DOHH2 (cell line): ENCODE measurements around the gene SLC4A3.

ENCODE experiments used
- H3F3A ChIP-seq: fragments of 200-600 bp; sonication (generic), shearing (Covaris generic); 2 replicates; pipeline ENCODE4 v1.6.0; 2016; ENCODE audit warnings: antibody characterized with exemption, mild to moderate bottlenecking; ENCODE audit not compliant: control insufficient read depth, insufficient read depth
- H3K27ac ChIP-seq: fragments of 200-600 bp; sonication (generic); 2 replicates; pipeline ENCODE4 v1.5.1; 2014; ENCODE audit warnings: low read depth, mild to moderate bottlenecking, low read length, moderate library complexity
- H3K27me3 ChIP-seq: fragments of 200-600 bp; sonication (generic); 2 replicates; pipeline ENCODE4 v1.6.1; 2014; ENCODE audit warnings: mild to moderate bottlenecking, low read length, mixed read lengths; ENCODE audit not compliant: control insufficient read depth
- H3K36me3 ChIP-seq: fragments of 200-600 bp; sonication (generic); 2 replicates; pipeline ENCODE4 v1.6.1; 2014; ENCODE audit warnings: mild to moderate bottlenecking, low read length, moderate library complexity, mixed read lengths; ENCODE audit not compliant: control insufficient read depth
- H3K4me1 ChIP-seq: fragments of 200-600 bp; sonication (generic); 2 replicates; pipeline ENCODE4 v1.6.1; 2014; ENCODE audit warnings: mild to moderate bottlenecking, low read length, mixed read lengths; ENCODE audit not compliant: control insufficient read depth
- H3K4me2 ChIP-seq: fragments of 200-600 bp; sonication (generic); 2 replicates; pipeline ENCODE4 v1.6.0; 2014; ENCODE audit warnings: mild to moderate bottlenecking, low read length, moderate library complexity
- H3K4me3 ChIP-seq: fragments of 200-600 bp; sonication (generic); 2 replicates; pipeline ENCODE4 v1.5.1; 2014; ENCODE audit warnings: mild to moderate bottlenecking, low read length, mixed read lengths
- H3K79me2 ChIP-seq: fragments of 200-600 bp; sonication (generic); 2 replicates; pipeline ENCODE4 v1.6.1; 2014; ENCODE audit warnings: mild to moderate bottlenecking, low read length, mixed read lengths; ENCODE audit not compliant: control insufficient read depth
- H3K9me2 ChIP-seq: fragments of 200-600 bp; sonication (generic); replicated peaks from 2 replicates; pipeline ENCODE4 v1.6.1; 2014; ENCODE audit warnings: mild to moderate bottlenecking, low read length, mixed read lengths; ENCODE audit not compliant: control insufficient read depth
- H3K9me3 ChIP-seq: fragments of 200-600 bp; sonication (generic); 2 replicates; pipeline ENCODE4 v1.6.1; 2014; ENCODE audit warnings: antibody characterized with exemption, low read length, mixed read lengths; ENCODE audit not compliant: control insufficient read depth, insufficient read depth
- H4K20me1 ChIP-seq: fragments of 200-600 bp; sonication (generic); 2 replicates; pipeline ENCODE4 v1.6.0; 2014; ENCODE audit warnings: low read depth, mild to moderate bottlenecking, antibody characterized with exemption, low read length, moderate library complexity; ENCODE audit not compliant: control insufficient read depth, insufficient read depth
- EZH2phosphoT487 ChIP-seq: fragments of 200-600 bp; sonication (generic); IDR thresholded peaks from 2 replicates; pipeline ENCODE4 v1.6.1; 2017; ENCODE audit warnings: borderline replicate concordance, mild to moderate bottlenecking, antibody characterized with exemption, low read length, moderate library complexity, mixed read lengths
- TF ChIP-seq, protein P1 (sequence below): fragments of 200-600 bp; sonication (generic); IDR thresholded peaks from one replicate; pipeline ENCODE4 v1.5.1; 2014; ENCODE audit warnings: antibody characterized with exemption, mild to moderate bottlenecking, low read depth, low read length; ENCODE audit not compliant: poor library complexity, severe bottlenecking

The SLC4A3 gene

DNA sequence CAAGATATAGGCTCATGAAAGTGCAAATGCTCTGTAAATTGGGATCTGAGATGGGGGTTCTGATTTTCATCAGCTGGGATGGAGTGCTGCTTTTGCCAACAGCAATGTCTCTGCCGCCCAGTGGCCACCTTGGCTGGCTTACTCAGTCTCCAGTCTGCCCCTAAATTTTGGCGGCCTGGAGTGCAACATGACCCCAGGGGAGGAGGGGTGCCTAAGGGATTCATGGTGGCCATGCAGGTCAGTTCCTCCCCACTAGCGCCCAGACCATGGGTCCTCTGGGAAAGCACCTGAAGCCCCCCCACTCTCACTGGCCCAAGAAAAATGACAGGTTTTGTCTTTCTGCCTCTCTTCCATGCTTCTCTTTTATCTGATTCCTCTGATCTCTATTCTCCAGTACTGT is 45.0 kb downstream of the SLC4A3 start:
- H3F3A ChIP-seq = no peaks in the 10 kb centered on the region
- no peaks in the 10 kb centered on the region for H3K9me2 ChIP-seq

GRCh38 chr2:219675221-219675620 is 47.8 kb downstream of the SLC4A3 start:
- Histone ChIP-seq H3K27ac (no peak overlapping the region), H4K20me1 (no peaks in the 10 kb centered on the region), H3K9me3 (no peaks in the 10 kb centered on the region), H3K36me3 (no peaks in the 10 kb centered on the region), H3K79me2 (no peaks in the 10 kb centered on the region), H3K27me3 (peaks cover 18% of the 10 kb centered on the region; the same call in 1 of the 2 replicates), H3K9me2 (no peaks in the 10 kb centered on the region), H3K4me3 (no peak overlapping the region), H3K4me1 (no peaks in the 10 kb centered on the region), H3K4me2 (no peak overlapping the region), H3F3A (no peaks in the 10 kb centered on the region)
- TF ChIP-seq, protein P1, sequence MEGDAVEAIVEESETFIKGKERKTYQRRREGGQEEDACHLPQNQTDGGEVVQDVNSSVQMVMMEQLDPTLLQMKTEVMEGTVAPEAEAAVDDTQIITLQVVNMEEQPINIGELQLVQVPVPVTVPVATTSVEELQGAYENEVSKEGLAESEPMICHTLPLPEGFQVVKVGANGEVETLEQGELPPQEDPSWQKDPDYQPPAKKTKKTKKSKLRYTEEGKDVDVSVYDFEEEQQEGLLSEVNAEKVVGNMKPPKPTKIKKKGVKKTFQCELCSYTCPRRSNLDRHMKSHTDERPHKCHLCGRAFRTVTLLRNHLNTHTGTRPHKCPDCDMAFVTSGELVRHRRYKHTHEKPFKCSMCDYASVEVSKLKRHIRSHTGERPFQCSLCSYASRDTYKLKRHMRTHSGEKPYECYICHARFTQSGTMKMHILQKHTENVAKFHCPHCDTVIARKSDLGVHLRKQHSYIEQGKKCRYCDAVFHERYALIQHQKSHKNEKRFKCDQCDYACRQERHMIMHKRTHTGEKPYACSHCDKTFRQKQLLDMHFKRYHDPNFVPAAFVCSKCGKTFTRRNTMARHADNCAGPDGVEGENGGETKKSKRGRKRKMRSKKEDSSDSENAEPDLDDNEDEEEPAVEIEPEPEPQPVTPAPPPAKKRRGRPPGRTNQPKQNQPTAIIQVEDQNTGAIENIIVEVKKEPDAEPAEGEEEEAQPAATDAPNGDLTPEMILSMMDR = no peak
- no peak for TF ChIP-seq EZH2phosphoT487

More for the DNA sequence above, 45.0 kb downstream of the SLC4A3 start:
- Histone ChIP-seq H4K20me1 (no peaks in the 10 kb centered on the region), H3K27ac (no peak overlapping the region), H3K9me3 (no peaks in the 10 kb centered on the region), H3K79me2 (no peaks in the 10 kb centered on the region), H3K4me1 (no peaks in the 10 kb centered on the region), H3K36me3 (no peaks in the 10 kb centered on the region), H3K4me3 (no peak overlapping the region), H3K4me2 (no peak overlapping the region), H3K27me3 (peaks cover 21% of the 10 kb centered on the region; the same call in 1 of the 2 replicates)
- TF ChIP-seq, protein P1 = no peak
- TF ChIP-seq EZH2phosphoT487 = no peak

DNA sequence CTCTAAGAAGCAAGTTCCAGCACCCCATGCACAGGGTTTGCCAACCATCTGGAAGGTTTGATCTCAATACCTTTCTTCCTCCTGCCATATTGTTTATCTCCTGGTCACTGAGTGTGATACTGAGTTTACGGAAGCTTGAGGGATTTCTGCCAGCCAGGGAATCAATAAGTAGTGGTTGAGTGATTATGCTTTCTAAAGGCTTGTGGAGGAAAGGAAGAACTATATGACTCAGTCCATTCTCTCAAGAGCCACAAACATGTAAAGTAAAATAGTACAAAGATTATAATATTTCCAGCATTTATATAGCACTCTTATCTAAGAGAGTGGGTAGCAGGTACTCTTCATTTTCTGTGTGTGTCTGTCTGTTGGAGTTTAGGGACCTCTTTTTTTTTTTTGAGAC is 49.2 kb downstream of the SLC4A3 start:
- no peak overlapping the region for H3K4me3 ChIP-seq
- H4K20me1 ChIP-seq = no peaks in the 10 kb centered on the region
- no peaks in the 10 kb centered on the region for H3K79me2 ChIP-seq
- H3K4me1 ChIP-seq = no peaks in the 10 kb centered on the region
- H3K27ac ChIP-seq = no peak overlapping the region
- no peak for TF ChIP-seq EZH2phosphoT487
- TF ChIP-seq, protein P1 = no peak
- no peaks in the 10 kb centered on the region for H3K9me2 ChIP-seq
- H3K4me2 ChIP-seq = no peak overlapping the region
- no peaks in the 10 kb centered on the region for H3F3A ChIP-seq
- peaks cover 14% of the 10 kb centered on the region; the same call in 1 of the 2 replicates for H3K27me3 ChIP-seq
- no peaks in the 10 kb centered on the region for H3K36me3 ChIP-seq
- no peaks in the 10 kb centered on the region for H3K9me3 ChIP-seq

DNA sequence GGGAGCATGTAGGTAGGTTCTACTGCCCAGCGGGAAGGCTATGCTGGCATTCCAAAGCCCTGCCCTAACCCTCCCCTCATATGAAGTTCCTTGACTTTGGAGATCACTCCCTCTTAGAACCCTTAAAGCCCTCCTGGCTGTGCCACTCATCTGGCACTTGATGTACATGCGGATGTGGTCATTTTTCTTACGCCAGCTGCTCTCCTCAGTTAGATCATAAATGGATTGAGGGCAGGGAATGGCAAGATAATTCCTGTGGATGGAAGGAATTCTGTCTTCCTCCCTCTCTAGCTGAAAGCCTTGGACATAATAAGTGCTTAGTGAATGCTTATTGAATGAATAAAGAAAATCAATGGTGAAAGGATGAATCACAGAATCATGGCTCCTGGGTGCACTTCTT is 51.6 kb downstream of the SLC4A3 start:
- H3K27me3 ChIP-seq = peaks cover 25% of the 10 kb centered on the region; the same call in 1 of the 2 replicates
- TF ChIP-seq, protein P1 = no peak
- TF ChIP-seq EZH2phosphoT487 = no peak
- H3K4me2 ChIP-seq = no peak overlapping the region
- no peaks in the 10 kb centered on the region for H3K36me3 ChIP-seq
- no peaks in the 10 kb centered on the region for H4K20me1 ChIP-seq
- H3K9me2 ChIP-seq = no peaks in the 10 kb centered on the region
- no peaks in the 10 kb centered on the region for H3F3A ChIP-seq
- no peak overlapping the region for H3K4me3 ChIP-seq
- no peaks in the 10 kb centered on the region; the same call in 1 of the 2 replicates for H3K9me3 ChIP-seq
- H3K27ac ChIP-seq = no peak overlapping the region
- H3K4me1 ChIP-seq = no peaks in the 10 kb centered on the region
- no peaks in the 10 kb centered on the region for H3K79me2 ChIP-seq
